GM18858 (cell line): Measurements from ENCODE around the gene PIN1.

Source experiments
- ATAC-seq: cut with Tn5 transposase; IDR thresholded peaks from one replicate; pipeline ENCODE4 v1.9.1; 2021; ENCODE audit not compliant: unreplicated experiment

The PIN1 gene

DNA sequence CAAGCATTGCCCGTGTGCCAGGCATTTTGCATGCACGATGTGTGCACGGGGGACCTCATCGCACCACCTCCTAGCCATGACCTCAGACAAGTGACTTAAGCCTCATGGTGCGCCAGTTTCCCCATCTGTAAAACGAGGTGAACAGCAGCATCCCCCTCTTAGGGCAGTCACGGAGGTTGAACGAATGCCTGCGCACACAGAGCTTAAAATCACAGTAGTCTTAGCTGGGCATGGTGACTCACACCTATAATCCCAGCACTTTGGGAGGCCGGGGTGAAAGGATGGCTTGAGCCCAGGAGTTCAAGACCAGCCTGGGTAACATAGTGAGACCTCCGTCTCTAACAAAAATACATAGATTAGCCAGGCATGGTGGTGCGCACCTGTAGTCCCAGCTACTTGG, 48.6 kb downstream of the PIN1 start:
- no peak for ATAC-seq

DNA sequence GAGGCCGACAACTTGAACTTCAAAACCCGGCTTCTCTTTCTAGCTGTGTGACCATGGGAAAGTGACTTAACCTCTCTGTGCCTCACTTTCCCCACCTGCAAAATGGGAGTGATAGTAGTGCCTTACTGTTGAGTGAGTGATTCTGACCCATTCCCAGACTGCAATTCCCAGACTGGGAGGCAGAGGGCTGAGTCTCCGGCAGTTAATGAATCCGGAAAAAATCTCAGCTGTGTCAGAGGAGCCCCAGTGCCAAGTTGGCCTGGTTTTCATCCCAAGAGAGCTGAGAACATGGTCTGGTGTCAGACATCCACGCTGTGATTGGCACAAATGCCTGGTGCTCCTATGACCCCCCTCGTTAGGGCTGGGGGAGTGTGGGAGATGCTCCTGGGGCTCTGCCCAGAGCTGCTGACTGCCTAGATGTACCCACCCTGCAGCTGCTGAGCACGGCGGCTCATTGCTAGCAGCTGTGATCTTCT, 50.0 kb downstream of the PIN1 start:
- ATAC-seq, result no peak

DNA sequence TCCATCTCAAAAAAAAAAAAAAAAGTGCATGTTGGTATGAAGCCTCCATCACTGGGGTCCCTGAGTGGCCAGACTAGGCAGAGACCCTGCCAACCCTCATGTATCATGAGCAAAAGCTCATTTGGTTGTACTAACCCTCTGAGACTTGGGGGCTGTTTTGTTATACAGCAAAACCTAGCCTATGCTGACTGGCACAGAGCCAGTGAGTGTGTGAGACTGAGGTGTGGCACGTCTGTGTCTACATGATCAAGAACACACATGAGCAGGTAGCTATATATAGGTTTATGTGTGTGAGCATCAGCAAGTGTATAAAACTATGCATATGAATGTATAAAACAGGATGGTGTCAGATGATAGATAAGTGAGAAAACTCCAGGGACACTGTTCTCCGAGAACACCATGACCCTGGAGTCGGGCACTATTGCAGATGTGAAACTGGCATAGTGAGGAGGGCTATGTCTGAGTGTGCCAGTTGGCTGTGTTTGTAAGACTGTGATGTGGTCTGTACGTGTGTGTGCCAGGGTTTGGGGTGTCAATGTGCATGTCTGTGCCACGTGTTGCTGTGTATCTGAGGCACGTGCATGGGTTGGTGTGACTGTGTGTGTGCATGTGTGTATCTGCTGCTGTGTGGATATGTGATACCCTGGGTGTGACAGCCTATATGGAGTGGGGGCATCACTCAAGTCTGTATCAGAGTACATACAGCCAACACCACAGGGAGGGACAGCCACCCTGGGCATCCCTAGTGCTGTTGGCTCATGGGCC, 56.7 kb downstream of the PIN1 start:
- no peak for ATAC-seq
